ENCODE measurements around the gene NEK2. TPM values are rescaled to one million over a fixed set of nuclear protein-coding genes. Genes with fewer than 3 reads are reported as not detected.
"Not testable (repeated sequence)": the region's sequence is repeated elsewhere in the genome, so short reads cannot be mapped to it uniquely, and the experiment has no call there.

Gene NEK2
- total and polyA plus RNA-seq, 8 donors: 1.3 to 30.4 (median 15.4) TPM

DNA sequence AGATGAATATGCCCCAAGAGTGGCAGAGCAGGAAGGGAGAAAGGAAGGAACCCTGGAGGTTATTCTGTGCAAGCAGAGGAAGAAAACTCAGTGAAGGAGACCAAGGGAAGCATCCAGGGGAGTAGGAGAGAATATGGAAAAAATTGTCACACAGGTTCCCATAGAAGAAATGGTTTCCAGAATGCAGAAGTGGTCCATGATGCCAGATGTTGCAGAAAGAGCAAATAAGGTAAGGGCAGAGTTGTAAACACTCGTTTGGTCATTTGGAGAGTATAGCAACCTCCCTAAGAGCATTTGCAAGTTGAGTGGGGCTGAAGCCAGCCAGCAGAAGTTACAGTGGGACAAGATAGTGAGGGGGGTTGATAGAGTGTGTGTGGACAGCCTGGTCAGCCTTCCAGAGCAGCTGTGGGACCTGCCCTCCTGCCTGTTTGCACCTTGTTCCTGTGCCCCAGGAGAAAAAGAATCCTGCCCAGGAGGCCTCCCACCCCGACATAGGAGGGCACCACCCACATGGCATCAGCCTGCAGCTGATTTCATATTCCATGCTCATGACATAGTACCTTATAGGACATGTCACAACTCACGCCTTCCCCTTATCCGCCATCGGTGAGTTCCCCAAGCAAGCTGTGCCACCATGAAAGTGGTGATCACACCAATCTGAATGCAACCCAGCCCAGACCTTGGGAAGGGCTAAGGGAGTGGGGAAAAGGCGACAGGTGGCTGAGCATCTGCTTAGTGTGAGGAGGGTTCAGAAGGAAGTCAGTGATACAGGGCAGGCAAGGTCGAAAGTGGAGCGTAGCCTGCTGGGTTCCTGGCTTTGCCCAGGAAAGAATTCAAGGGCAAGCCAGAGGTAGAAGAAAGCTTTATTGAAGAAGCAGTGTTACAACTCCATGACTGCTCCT, 8.2 kb upstream of the NEK2 start:
- intact Hi-C loops (cut with DNase I): loop anchor here in 1 of 2 donors (10.0 kb wide), 1 partner anchor 351 kb away; the partner anchor contains the start of genes DTL and INTS7
- Histone ChIP-seq H3K4me3 (no peak overlapping the region), H3K4me1 (no peaks in the 10 kb centered on the region), H3K36me3 (no peaks in the 10 kb centered on the region), H3K27ac (no peak overlapping the region), H3K27me3 (no peaks in the 10 kb centered on the region), H3K9me3 (no peaks in the 10 kb centered on the region)
- no peak for DNase-seq
- ATAC-seq: no peak
- TF ChIP-seq, protein P1, sequence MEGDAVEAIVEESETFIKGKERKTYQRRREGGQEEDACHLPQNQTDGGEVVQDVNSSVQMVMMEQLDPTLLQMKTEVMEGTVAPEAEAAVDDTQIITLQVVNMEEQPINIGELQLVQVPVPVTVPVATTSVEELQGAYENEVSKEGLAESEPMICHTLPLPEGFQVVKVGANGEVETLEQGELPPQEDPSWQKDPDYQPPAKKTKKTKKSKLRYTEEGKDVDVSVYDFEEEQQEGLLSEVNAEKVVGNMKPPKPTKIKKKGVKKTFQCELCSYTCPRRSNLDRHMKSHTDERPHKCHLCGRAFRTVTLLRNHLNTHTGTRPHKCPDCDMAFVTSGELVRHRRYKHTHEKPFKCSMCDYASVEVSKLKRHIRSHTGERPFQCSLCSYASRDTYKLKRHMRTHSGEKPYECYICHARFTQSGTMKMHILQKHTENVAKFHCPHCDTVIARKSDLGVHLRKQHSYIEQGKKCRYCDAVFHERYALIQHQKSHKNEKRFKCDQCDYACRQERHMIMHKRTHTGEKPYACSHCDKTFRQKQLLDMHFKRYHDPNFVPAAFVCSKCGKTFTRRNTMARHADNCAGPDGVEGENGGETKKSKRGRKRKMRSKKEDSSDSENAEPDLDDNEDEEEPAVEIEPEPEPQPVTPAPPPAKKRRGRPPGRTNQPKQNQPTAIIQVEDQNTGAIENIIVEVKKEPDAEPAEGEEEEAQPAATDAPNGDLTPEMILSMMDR (IDR thresholded peaks at IDR 0.05): no peak

DNA sequence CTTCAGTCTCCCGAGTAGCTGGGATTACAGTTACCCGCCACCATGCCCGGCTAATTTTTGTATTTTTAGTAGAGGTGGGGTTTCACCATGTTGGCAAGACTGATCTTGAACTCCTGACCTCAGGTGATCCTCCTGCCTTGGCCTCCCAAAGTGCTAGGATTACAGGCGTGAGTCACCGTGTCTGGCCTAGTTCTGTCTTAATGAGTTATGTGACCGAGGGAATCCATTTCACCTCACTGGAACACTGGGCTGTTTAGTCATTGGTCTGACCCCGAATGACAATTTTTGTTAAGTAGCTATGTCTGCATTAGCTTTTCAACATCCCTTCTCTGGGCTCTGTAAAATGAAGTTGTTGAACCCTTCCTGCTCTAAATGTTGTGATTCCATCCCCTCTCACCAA, 6.8 kb upstream of the NEK2 start:
- not testable (repeated sequence) for H3K27ac ChIP-seq, H3K4me3 ChIP-seq, H3K9me3 ChIP-seq, H3K27me3 ChIP-seq, DNase-seq, ATAC-seq, H3K36me3 ChIP-seq, H3K4me1 ChIP-seq
- intact Hi-C loops (cut with DNase I): loop anchor here in 1 of 2 donors (10.0 kb wide), 1 partner anchor 353 kb away; the partner anchor contains the start of genes DTL and INTS7

DNA sequence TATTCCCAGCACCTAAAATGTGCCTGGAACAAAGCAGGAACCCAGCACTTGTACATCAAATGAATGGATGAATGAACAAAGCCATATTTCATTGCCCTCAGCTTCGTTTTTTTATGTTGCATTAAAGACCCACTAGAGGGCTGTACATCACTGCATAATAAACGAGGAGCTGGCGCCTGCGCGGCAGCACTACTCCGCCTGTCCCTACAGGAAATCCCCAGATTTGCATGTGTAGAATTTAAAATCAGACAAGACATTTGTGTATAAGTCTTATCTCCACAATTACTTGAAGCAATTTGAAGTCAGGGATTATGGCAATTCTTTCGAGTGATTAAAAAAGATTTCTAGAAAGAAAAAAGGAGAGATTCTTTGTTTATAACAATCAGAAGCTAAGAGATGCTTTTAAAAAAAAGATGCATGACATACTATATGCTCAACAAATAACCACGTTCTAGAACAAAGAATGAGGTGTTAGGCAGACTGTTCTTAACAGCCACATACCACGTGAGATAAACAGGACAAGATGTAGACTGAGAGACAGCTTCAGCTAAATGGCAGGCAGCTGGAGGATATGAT, 5.4 kb upstream of the NEK2 start:
- TF ChIP-seq, protein P1 (IDR thresholded peaks at IDR 0.05): peak; percentile 58 to 60
- Histone ChIP-seq H3K27ac (no peak overlapping the region), H3K4me1 (peaks cover 0 to 2% of the 10 kb centered on the region in 2 donors), H3K36me3 (no peaks in the 10 kb centered on the region), H3K4me3 (no peak overlapping the region), H3K9me3 (no peaks in the 10 kb centered on the region), H3K27me3 (no peaks in the 10 kb centered on the region)
- ATAC-seq: peak; percentile 95
- intact Hi-C loops (cut with DNase I): loop anchor here in 1 of 2 donors (10.0 kb wide), 1 partner anchor 354 kb away; the partner anchor contains the start of genes DTL and INTS7
- DNase-seq: peak; percentile 68 to 89 (median 79)

DNA sequence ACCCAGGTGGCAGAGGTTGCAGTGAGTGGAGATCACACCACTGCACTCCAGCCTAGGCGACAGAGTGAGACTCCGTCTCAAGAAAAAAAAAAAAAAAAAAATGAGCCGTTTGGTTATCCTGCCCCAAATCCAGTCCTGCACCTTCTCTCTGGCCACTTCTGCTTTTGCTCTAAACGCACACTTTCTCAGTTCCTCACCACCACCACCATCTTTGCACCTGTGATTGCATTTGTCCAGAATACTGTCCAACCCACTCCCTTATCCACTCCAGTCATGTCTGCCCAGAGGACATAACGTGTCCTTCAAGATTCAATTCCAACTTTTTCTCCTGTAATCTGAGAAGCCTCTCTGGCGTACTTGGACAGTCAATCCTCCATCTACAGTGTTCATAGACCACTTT, 2.2 kb upstream of the NEK2 start:
- H3K27me3 ChIP-seq: no peaks in the 10 kb centered on the region
- ATAC-seq (no peak), DNase-seq (no peak)
- H3K27ac ChIP-seq: no peak overlapping the region
- intact Hi-C loops (cut with DNase I): no loop called here
- H3K4me1 ChIP-seq: peaks cover 3 to 18% of the 10 kb centered on the region in 2 donors
- no peaks in the 10 kb centered on the region for H3K9me3 ChIP-seq
- H3K4me3 ChIP-seq: no peak overlapping the region
- no peaks in the 10 kb centered on the region for H3K36me3 ChIP-seq
- TF ChIP-seq, protein P1 (IDR thresholded peaks at IDR 0.05): no peak

DNA sequence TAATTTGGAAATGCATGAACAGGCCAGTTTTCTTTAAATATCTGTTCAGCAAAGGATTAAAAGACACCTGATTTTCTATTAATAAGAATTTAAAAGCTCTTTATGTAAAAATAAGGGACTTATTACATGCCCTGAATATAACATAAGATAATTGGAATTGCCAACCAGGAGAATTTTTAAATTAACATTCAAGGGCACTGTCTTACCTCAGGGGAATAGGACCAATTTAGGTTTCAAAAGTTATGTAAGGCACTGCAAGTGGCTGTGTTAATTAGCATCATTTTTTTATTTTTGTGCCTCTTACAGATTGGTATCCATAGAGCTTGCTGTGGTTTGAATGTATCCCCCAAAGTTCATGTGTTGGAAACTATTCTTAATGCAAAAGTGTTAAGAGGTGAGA, 1.3 kb upstream of the NEK2 start:
- DNase-seq (no peak), ATAC-seq (no peak)
- Histone ChIP-seq H3K27me3 (no peaks in the 10 kb centered on the region), H3K4me3 (no peak overlapping the region), H3K36me3 (no peaks in the 10 kb centered on the region), H3K27ac (no peak overlapping the region), H3K4me1 (peaks cover 3 to 18% of the 10 kb centered on the region in 2 donors), H3K9me3 (no peaks in the 10 kb centered on the region)
- TF ChIP-seq, protein P1 (IDR thresholded peaks at IDR 0.05): no peak
- intact Hi-C loops (cut with DNase I): no loop called here
